Epithelial cell of proximal tubule (primary cell): ENCODE data around the gene GPR142. TPM values are rescaled to one million over a fixed set of nuclear protein-coding genes. Genes with fewer than 3 reads are reported as not detected.

ENCODE experiments used
- DNase-seq: peaks from one replicate; pipeline ENCODE4 v3.0.0-alpha.2; 2011; ENCODE audit warnings: low read depth
- H3K4me3 ChIP-seq: 2 replicates; pipeline ENCODE4 v1.5.1; 2011; ENCODE audit warnings: low read depth, mild to moderate bottlenecking, low read length
- total RNA-seq: library from RNA; depleted of rRNA; stranded (reverse); fragments of >200 nt; gene quantifications from 2 replicates; pipeline ENCODE4 v1.2.3, GENCODE V29; 2015
- TF ChIP-seq, protein P1 (sequence below): conservative IDR thresholded peaks from 2 replicates; pipeline ENCODE4 v1.5.1; 2012; ENCODE audit warnings: low read depth, mild to moderate bottlenecking, low read length

GPR142 gene
- total RNA-seq, 1 donor from 2014 or later: not detected

DNA sequence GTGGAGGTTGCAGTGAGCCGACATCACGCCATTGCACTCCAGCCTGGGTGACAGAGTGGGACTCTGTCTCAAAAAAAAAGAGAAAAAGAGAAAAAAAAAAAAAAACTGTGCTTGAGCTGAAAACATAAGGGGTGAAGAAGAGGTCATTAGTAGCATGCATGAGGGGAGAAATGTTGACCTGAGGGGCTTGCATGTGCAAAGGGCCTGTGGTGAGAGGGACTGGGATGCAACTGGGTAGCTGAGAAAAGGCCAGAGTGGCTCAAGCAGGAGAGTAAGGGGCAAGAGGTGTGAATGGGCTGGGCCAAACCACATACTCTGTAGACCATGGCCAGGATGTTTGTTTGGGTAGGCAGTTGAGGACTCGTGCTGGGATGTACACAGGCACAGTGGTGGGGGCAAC lies 37.9 kb upstream of the GPR142 start:
- TF ChIP-seq, protein P1, sequence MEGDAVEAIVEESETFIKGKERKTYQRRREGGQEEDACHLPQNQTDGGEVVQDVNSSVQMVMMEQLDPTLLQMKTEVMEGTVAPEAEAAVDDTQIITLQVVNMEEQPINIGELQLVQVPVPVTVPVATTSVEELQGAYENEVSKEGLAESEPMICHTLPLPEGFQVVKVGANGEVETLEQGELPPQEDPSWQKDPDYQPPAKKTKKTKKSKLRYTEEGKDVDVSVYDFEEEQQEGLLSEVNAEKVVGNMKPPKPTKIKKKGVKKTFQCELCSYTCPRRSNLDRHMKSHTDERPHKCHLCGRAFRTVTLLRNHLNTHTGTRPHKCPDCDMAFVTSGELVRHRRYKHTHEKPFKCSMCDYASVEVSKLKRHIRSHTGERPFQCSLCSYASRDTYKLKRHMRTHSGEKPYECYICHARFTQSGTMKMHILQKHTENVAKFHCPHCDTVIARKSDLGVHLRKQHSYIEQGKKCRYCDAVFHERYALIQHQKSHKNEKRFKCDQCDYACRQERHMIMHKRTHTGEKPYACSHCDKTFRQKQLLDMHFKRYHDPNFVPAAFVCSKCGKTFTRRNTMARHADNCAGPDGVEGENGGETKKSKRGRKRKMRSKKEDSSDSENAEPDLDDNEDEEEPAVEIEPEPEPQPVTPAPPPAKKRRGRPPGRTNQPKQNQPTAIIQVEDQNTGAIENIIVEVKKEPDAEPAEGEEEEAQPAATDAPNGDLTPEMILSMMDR: no peak
- H3K4me3 ChIP-seq: no peak overlapping the region
- DNase-seq: no peak

DNA sequence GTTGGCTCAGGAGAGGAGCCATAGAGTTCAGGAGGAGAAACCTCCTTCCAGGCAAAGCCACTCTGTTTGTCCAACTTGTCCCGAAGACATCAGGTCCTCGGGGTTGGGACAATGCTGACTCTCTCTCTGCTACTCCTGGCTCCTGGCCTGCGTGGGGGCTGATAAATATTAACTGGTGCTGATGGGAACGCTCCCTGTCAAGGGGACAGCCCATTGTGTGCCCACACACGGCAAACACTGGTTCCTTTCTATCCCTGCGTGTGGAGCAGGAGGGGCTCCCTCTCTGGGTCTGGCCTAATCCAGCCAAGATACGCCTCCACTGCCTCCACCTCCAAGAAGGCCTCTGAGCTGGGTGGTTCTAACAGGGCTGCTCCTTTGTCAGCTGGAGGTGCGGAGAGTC lies 36.9 kb upstream of the GPR142 start:
- H3K4me3 ChIP-seq: no peak overlapping the region
- TF ChIP-seq, protein P1: no peak
- no peak for DNase-seq

DNA sequence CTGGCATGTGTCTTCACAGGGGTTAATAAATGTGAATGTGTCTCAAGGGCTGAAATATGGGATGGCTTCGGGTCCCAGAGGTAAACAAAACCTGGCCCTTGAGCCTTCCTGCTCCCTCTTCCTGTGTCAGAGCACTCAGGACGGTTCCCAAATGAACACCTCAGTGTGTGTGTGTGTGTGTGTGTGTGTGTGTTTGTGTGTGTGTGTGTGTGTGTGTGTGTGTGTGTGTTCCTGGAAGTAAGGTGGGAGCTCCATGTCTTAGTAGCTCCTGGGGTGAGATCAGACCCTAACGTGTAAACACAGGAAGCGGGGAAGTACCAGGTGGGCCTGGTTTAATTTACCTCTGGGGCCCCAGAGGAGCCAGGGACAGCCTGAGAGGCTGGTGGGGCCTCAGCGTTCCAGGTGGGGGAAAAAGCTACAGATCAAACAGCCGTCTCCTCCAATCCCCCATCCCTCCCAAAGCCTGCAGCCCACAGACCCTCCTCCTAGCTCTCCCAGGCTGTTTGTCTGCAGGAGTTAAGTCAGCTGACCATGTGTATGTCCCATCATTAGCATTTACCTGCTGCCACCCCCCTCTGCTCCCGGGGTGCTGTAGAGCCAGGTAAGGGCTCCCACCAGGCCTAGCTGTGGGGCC lies 35.2 kb upstream of the GPR142 start:
- DNase-seq: no peak
- no peak overlapping the region for H3K4me3 ChIP-seq
- TF ChIP-seq, protein P1: no peak

DNA sequence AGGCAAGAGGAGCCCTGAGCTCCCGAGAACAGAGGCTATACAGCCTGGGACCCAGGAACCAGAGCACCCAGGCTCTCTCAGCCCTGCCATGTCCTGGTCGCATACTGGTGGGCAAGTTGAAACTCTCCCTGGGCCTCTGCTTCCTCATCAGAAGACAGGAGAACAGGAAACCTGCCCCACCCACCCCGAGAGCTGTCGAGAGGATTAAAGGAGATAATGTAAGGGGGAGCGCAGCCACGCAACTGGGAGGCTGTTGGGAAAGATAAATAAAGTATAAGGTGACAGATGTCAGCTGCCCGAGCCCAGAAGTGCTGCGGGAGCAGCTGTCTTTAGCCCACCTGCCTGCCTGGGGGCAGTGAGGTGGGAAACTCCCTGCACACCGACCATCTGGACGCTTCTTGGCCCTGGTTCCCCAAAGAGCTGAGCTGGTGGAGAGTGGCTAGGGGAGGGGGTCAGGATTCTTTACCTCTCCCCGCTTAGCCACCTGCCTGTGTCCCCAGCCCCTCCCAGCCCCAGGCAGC lies 34.5 kb upstream of the GPR142 start:
- no peak for DNase-seq
- no peak overlapping the region for H3K4me3 ChIP-seq
- TF ChIP-seq, protein P1: no peak

DNA sequence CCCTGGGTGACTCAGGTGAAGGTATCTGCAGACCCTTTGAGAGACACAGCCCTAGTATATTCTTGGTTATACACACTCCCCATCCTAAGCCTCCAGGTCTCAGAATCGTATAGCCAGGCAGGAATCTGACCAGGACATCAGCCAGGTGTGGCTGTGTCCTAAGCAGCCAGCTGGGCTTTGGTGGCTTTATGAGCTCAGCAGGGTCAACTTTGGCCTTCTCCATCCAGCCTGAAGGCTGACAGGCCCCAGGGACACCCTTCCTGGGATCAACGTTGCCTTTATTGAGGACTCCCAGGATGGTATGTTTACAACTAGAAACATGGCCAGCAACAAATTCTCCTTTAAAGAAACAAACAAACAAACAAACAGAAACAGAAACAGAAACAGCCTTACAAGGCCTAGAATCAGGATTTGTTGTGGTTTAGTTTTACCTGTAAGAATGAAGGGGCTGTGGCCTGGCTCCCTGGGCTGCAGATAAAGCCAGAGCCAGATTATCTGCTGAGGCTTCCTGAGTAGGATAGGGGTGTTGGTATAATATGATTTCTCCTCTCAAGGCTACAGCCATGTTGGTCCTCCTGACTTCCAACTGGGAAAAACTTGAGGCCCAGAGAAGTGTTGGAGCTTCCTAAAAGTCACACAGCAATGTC lies 32.8 kb upstream of the GPR142 start:
- TF ChIP-seq, protein P1: no peak
- H3K4me3 ChIP-seq: no peak overlapping the region
- DNase-seq: no peak

DNA sequence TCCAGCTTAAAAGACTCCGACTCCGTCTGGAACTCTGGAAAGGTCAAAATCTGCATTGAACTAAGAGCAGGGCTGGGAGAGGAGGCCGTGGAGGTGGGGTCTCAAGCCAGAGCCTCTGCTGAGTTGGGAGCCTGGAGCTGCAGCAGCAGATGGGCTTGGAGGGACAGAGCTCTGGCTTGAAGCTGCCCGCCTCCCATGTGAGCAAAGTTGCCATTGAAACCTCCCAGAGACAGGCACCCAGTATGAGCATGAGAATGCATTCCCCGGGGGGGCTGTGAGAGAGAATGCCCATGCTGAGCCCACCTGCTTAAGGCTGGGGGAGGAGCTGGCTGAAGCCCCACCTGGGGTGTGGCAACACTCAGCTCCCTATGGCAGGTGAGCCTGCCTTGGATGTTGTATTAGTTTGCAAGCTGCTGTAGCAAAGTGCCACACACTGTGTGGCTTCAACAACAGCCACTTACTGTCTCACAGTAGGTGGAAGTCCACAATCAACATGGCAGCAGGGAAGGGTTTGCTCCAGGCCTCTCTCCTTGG lies 31.7 kb upstream of the GPR142 start:
- H3K4me3 ChIP-seq: no peak overlapping the region
- no peak for DNase-seq
- TF ChIP-seq, protein P1: no peak
